Transverse colon (tissue), 3 donors: ENCODE data around the gene HCFC1.
"Not testable (repeated sequence)": the region's sequence is repeated elsewhere in the genome, so short reads cannot be mapped to it uniquely, and the experiment has no call there.

Experiments used
- CTCF ChIP-seq, 5 experiments: fragments of 200-600 bp in 3 of 5; fragments of 450-650 bp in 2 of 5; sonication (generic) in 3 of 5; IDR thresholded peaks; 1 replicate in 2 of 5; 2 replicates in 3 of 5; pipeline ENCODE4 v1.5.1; 2016 to 2017; ENCODE audit warnings: antibody characterized with exemption in 5 of 5, inconsistent platforms in 3 of 5, mild to moderate bottlenecking in 2 of 5, moderate library complexity in 1 of 5
- POLR2A ChIP-seq: fragments of 450-650 bp; IDR thresholded peaks from one replicate; pipeline ENCODE4 v1.6.1; 2016; ENCODE audit warnings: antibody characterized with exemption, mild to moderate bottlenecking, moderate library complexity

- TF ChIP-seq POLR2A; CTCF (IDR thresholded peaks at IDR 0.05): not testable (repeated sequence)
These were observed 22.8 kb upstream of the HCFC1 start for GRCh38 chrX:153994398-153994797.
